HepG2 (cell line): ENCODE measurements around the gene DIABLO. TPM values are rescaled to one million over a fixed set of nuclear protein-coding genes. Genes with fewer than 3 reads are reported as not detected.

Experiments used
- ASH2L ChIP-seq: fragments of 300-600, 200-600 bp; sonication (generic); IDR thresholded peaks from 2 replicates; pipeline ENCODE4 v1.7.0; 2017; ENCODE audit warnings: low read depth, mild to moderate bottlenecking, moderate library complexity, mixed read lengths, low read length; ENCODE audit not compliant: insufficient read length
- ATF1 ChIP-seq: IDR thresholded peaks from 2 replicates; pipeline ENCODE4 v1.6.1; 2016; ENCODE audit warnings: mild to moderate bottlenecking, control low read depth
- CEBPG ChIP-seq: IDR thresholded peaks from 2 replicates; pipeline ENCODE4 v1.6.1; 2016
- HMG20B ChIP-seq: conservative IDR thresholded peaks from 2 replicates; pipeline ENCODE4 v1.6.1; 2016; ENCODE audit warnings: missing genetic modification reagents, missing compliant biosample characterization
- YEATS4 ChIP-seq: sonication (generic); formaldehyde crosslinking; IDR thresholded peaks from 2 replicates; pipeline ENCODE4 v1.4.0; 2020; ENCODE audit warnings: missing genetic modification reagents, borderline replicate concordance
- ZFP36L2 ChIP-seq: sonication (generic); formaldehyde crosslinking; IDR thresholded peaks from 2 replicates; pipeline ENCODE4 v1.4.0; 2020; ENCODE audit warnings: missing genetic modification reagents
- ZSCAN25 ChIP-seq: sonication (generic); formaldehyde crosslinking; IDR thresholded peaks from 2 replicates; pipeline ENCODE4 v1.8.0; 2022; ENCODE audit warnings: mild to moderate bottlenecking, missing genetic modification reagents
- polyA plus RNA-seq, 8 experiments: library from polyadenylated mRNA; depleted of rRNA in 3 of 8; stranded (reverse) in 7 of 8; unstranded in 1 of 8; fragments of >200 nt; fragmentation: Illumina TruSeq in 4 of 8; extraction: Trizol in 4 of 8; gene quantifications; 2 replicates each; pipeline versions ENCODE4 v1.2.1 to v1.2.3, GENCODE V29; 2011 to 2016; ENCODE audit warnings: low read depth in 4 of 8, missing spikeins in 1 of 8, mixed read lengths in 1 of 8; ENCODE audit not compliant: insufficient read depth in 1 of 8
- total RNA-seq, 5 experiments: library from RNA; depleted of rRNA; stranded (reverse); fragments of >200 nt; fragmentation: Illumina TruSeq; extraction: Trizol; gene quantifications; 2 replicates each; pipeline ENCODE4 v1.2.3, GENCODE V29; 2016; ENCODE audit warnings: low read depth in 1 of 5
- TF ChIP-seq, protein P1 (sequence below): IDR thresholded peaks from 2 replicates; pipeline ENCODE4 v1.6.1; 2016; ENCODE audit warnings: low read depth, control low read depth
- TF ChIP-seq, protein P2 (sequence below): sonication (generic); formaldehyde crosslinking; IDR thresholded peaks from 2 replicates; pipeline ENCODE4 v1.4.0; 2020; ENCODE audit warnings: mild to moderate bottlenecking, missing genetic modification reagents
- TF ChIP-seq, protein P3 (sequence below): sonication (generic); formaldehyde crosslinking; IDR thresholded peaks from 2 replicates; pipeline ENCODE4 v1.5.1; 2020; ENCODE audit warnings: missing genetic modification reagents, mild to moderate bottlenecking, borderline replicate concordance
- TF ChIP-seq, protein P4 (sequence below): sonication (generic); formaldehyde crosslinking; IDR thresholded peaks from 2 replicates; pipeline ENCODE4 v1.4.0; 2020; ENCODE audit warnings: missing genetic modification reagents, borderline replicate concordance
- TF ChIP-seq, protein P5 (sequence below): sonication (generic); formaldehyde crosslinking; IDR thresholded peaks from 2 replicates; pipeline ENCODE4 v1.9.0; 2021; ENCODE audit warnings: mild to moderate bottlenecking, missing genetic modification reagents

DIABLO gene
- total and polyA plus RNA-seq, 2 of the 13 experiments (the other 11 are each of a cell fraction or from before 2014, with no cell fraction given), result 20.7 to 70.9 TPM

DNA sequence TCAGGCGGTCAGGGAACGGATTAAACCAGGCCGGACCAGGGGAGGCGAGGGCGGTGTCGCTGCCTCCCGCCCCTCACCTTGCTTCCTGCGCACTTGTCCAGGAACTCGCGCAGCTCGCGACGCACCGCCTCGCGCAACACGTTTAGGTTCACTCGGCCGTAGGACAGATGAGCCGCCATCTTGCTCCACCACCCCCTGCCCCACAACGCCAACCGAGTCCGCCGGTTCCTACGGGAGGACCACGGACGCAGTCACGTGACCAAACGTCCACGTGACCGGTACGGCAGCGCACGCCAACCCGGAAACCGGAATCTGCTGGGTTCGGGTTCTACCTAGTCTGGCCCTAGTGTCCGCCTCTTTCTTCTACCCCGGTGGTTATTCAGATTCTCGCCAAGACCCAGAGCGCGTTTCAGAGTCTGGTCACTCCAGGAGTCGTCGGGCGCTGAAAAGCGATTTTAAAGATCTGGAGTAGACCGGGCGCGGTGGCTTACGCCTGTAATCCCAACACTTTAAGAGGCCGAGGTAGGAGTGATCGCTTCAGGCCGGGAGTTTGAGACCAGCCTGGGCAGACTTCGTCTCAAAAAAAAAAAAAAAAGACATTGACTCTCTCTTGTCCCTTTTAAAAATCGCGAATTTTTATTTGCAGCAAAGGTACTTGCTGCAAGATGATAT is 40.5 kb upstream of the DIABLO start, which contains the start of gene VPS33A (continued):
- TF ChIP-seq, protein P1, sequence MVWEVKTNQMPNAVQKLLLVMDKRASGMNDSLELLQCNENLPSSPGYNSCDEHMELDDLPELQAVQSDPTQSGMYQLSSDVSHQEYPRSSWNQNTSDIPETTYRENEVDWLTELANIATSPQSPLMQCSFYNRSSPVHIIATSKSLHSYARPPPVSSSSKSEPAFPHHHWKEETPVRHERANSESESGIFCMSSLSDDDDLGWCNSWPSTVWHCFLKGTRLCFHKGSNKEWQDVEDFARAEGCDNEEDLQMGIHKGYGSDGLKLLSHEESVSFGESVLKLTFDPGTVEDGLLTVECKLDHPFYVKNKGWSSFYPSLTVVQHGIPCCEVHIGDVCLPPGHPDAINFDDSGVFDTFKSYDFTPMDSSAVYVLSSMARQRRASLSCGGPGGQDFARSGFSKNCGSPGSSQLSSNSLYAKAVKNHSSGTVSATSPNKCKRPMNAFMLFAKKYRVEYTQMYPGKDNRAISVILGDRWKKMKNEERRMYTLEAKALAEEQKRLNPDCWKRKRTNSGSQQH (CRISPR knock-in tag), result peak; percentile 98
- TF ChIP-seq ZFP36L2 (CRISPR knock-in tag) (no peak), ASH2L (peak; percentile 82), ZSCAN25 (CRISPR knock-in tag) (peak; percentile 70), HMG20B (CRISPR knock-in tag) (0 out of 2 replicates have a peak, but pooled peaks have one; percentile 19), ATF1 (CRISPR knock-in tag) (peak; percentile 74; the same call in 1 of the 2 replicates), CEBPG (CRISPR knock-in tag) (peak; percentile 51; the same call in 1 of the 2 replicates), YEATS4 (peak; percentile 93)
- TF ChIP-seq, protein P2, sequence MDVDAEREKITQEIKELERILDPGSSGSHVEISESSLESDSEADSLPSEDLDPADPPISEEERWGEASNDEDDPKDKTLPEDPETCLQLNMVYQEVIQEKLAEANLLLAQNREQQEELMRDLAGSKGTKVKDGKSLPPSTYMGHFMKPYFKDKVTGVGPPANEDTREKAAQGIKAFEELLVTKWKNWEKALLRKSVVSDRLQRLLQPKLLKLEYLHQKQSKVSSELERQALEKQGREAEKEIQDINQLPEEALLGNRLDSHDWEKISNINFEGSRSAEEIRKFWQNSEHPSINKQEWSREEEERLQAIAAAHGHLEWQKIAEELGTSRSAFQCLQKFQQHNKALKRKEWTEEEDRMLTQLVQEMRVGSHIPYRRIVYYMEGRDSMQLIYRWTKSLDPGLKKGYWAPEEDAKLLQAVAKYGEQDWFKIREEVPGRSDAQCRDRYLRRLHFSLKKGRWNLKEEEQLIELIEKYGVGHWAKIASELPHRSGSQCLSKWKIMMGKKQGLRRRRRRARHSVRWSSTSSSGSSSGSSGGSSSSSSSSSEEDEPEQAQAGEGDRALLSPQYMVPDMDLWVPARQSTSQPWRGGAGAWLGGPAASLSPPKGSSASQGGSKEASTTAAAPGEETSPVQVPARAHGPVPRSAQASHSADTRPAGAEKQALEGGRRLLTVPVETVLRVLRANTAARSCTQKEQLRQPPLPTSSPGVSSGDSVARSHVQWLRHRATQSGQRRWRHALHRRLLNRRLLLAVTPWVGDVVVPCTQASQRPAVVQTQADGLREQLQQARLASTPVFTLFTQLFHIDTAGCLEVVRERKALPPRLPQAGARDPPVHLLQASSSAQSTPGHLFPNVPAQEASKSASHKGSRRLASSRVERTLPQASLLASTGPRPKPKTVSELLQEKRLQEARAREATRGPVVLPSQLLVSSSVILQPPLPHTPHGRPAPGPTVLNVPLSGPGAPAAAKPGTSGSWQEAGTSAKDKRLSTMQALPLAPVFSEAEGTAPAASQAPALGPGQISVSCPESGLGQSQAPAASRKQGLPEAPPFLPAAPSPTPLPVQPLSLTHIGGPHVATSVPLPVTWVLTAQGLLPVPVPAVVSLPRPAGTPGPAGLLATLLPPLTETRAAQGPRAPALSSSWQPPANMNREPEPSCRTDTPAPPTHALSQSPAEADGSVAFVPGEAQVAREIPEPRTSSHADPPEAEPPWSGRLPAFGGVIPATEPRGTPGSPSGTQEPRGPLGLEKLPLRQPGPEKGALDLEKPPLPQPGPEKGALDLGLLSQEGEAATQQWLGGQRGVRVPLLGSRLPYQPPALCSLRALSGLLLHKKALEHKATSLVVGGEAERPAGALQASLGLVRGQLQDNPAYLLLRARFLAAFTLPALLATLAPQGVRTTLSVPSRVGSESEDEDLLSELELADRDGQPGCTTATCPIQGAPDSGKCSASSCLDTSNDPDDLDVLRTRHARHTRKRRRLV, result no peak
- TF ChIP-seq, protein P3, sequence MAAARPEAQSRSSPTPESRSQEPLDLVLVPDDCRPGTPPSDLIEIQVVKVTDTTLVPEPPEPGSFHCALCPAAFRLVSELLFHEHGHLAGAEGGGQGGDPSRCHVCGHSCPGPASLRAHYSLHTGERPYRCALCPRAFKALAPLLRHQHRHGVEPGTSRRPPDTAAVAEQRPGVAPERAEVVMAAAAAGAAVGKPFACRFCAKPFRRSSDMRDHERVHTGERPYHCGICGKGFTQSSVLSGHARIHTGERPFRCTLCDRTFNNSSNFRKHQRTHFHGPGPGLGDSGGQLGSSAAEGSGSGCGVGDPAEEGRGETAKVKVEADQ, result peak; percentile 97
- TF ChIP-seq, protein P4, sequence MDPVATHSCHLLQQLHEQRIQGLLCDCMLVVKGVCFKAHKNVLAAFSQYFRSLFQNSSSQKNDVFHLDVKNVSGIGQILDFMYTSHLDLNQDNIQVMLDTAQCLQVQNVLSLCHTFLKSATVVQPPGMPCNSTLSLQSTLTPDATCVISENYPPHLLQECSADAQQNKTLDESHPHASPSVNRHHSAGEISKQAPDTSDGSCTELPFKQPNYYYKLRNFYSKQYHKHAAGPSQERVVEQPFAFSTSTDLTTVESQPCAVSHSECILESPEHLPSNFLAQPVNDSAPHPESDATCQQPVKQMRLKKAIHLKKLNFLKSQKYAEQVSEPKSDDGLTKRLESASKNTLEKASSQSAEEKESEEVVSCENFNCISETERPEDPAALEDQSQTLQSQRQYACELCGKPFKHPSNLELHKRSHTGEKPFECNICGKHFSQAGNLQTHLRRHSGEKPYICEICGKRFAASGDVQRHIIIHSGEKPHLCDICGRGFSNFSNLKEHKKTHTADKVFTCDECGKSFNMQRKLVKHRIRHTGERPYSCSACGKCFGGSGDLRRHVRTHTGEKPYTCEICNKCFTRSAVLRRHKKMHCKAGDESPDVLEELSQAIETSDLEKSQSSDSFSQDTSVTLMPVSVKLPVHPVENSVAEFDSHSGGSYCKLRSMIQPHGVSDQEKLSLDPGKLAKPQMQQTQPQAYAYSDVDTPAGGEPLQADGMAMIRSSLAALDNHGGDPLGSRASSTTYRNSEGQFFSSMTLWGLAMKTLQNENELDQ (CRISPR knock-in tag), result peak; percentile 44; the same call in 1 of the 2 replicates
- TF ChIP-seq, protein P5, sequence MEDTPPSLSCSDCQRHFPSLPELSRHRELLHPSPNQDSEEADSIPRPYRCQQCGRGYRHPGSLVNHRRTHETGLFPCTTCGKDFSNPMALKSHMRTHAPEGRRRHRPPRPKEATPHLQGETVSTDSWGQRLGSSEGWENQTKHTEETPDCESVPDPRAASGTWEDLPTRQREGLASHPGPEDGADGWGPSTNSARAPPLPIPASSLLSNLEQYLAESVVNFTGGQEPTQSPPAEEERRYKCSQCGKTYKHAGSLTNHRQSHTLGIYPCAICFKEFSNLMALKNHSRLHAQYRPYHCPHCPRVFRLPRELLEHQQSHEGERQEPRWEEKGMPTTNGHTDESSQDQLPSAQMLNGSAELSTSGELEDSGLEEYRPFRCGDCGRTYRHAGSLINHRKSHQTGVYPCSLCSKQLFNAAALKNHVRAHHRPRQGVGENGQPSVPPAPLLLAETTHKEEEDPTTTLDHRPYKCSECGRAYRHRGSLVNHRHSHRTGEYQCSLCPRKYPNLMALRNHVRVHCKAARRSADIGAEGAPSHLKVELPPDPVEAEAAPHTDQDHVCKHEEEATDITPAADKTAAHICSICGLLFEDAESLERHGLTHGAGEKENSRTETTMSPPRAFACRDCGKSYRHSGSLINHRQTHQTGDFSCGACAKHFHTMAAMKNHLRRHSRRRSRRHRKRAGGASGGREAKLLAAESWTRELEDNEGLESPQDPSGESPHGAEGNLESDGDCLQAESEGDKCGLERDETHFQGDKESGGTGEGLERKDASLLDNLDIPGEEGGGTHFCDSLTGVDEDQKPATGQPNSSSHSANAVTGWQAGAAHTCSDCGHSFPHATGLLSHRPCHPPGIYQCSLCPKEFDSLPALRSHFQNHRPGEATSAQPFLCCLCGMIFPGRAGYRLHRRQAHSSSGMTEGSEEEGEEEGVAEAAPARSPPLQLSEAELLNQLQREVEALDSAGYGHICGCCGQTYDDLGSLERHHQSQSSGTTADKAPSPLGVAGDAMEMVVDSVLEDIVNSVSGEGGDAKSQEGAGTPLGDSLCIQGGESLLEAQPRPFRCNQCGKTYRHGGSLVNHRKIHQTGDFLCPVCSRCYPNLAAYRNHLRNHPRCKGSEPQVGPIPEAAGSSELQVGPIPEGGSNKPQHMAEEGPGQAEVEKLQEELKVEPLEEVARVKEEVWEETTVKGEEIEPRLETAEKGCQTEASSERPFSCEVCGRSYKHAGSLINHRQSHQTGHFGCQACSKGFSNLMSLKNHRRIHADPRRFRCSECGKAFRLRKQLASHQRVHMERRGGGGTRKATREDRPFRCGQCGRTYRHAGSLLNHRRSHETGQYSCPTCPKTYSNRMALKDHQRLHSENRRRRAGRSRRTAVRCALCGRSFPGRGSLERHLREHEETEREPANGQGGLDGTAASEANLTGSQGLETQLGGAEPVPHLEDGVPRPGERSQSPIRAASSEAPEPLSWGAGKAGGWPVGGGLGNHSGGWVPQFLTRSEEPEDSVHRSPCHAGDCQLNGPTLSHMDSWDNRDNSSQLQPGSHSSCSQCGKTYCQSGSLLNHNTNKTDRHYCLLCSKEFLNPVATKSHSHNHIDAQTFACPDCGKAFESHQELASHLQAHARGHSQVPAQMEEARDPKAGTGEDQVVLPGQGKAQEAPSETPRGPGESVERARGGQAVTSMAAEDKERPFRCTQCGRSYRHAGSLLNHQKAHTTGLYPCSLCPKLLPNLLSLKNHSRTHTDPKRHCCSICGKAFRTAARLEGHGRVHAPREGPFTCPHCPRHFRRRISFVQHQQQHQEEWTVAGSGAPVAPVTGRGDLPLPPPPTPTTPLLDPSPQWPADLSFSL (CRISPR knock-in tag), result no peak
